ENCODE data around the gene CRHR2. TPM values are rescaled to one million over a fixed set of nuclear protein-coding genes. Genes with fewer than 3 reads are reported as not detected.

CRHR2 gene
- total and polyA plus RNA-seq, 12 donors = under 0.01 to 0.03 TPM; not detected in 10

- Histone ChIP-seq H3K36me3 (replicated peaks in 1 of 2) (no peaks in the 10 kb centered on the region), H3K27ac (no peak overlapping the region), H3K4me3 (no peak overlapping the region), H3K27me3 (peaks cover under 1% of the 10 kb centered on the region), H3K4me1 (replicated peaks in 1 of 2) (peaks cover 0 to 1% of the 10 kb centered on the region in 2 donors), H3K9me3 (replicated peaks in 1 of 3) (no peaks in the 10 kb centered on the region)
- intact Hi-C loops (cut with DNase I) = no loop called here
- TF ChIP-seq, protein P1, sequence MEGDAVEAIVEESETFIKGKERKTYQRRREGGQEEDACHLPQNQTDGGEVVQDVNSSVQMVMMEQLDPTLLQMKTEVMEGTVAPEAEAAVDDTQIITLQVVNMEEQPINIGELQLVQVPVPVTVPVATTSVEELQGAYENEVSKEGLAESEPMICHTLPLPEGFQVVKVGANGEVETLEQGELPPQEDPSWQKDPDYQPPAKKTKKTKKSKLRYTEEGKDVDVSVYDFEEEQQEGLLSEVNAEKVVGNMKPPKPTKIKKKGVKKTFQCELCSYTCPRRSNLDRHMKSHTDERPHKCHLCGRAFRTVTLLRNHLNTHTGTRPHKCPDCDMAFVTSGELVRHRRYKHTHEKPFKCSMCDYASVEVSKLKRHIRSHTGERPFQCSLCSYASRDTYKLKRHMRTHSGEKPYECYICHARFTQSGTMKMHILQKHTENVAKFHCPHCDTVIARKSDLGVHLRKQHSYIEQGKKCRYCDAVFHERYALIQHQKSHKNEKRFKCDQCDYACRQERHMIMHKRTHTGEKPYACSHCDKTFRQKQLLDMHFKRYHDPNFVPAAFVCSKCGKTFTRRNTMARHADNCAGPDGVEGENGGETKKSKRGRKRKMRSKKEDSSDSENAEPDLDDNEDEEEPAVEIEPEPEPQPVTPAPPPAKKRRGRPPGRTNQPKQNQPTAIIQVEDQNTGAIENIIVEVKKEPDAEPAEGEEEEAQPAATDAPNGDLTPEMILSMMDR (IDR thresholded peaks at IDR 0.05) = no peak
- no peak for TF ChIP-seq POLR2A (IDR thresholded peaks at IDR 0.05)
- DNase-seq = no peak
- WGBS, 4 donors = 63 to 90% (median 83%) methylated on average over 5 to 6 of the region's 6 CpGs
Observed at GRCh38 chr7:30687604-30688003, 5.3 kb upstream of the CRHR2 start.

DNA sequence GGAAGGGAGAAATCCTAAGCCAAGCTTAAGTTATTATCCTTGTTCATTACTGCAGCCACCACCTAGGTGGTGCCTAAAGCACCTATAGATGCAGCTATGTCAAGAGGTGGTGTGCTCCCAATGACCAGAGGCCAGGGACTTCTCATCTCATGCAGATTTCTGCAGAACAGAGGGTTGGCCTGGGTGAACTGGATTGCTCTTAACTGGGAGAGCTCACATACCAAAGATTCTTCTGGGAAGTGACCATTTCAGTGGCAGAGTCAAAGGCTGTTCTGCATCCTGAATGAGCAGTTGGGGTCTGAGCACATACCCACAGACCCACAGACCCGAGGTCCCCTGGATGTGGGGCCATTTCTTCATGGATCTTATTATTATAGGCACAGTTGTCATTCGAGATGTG, 2.1 kb upstream of the CRHR2 start:
- Histone ChIP-seq H3K27ac (no peak overlapping the region), H3K4me1 (replicated peaks in 1 of 2) (peaks cover 7 to 13% of the 10 kb centered on the region in 2 donors), H3K9me3 (replicated peaks in 1 of 3) (no peaks in the 10 kb centered on the region), H3K4me3 (no peak overlapping the region), H3K36me3 (replicated peaks in 1 of 2) (no peaks in the 10 kb centered on the region), H3K27me3 (peaks cover 17% of the 10 kb centered on the region)
- TF ChIP-seq, protein P1 (IDR thresholded peaks at IDR 0.05) = no peak
- TF ChIP-seq POLR2A (IDR thresholded peaks at IDR 0.05) = no peak
- intact Hi-C loops (cut with DNase I) = no loop called here
- 57 to 63% (median 58%) methylated on average over 2 of the region's 2 CpGs for WGBS, 4 donors
- no peak for DNase-seq

DNA sequence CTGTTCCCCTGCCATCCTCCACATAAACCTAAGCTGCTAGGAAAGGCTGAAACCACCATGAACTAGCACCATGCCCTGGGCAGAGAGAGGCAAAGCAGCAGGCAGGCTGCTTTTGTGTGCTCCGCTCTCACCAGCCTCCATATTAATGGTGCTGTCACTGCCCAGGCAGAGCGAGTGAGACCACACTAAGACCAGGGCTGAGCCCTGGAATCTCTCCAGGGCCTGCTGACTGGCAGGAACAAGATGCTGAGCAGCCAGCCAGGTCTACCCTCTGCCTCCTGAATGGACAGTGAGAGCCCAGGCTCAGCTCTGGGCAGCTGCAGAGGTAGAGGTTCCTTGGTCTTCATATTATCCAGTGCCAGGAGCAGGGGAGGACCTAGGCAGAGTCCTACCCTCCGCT, 1.6 kb upstream of the CRHR2 start:
- intact Hi-C loops (cut with DNase I) = no loop called here
- DNase-seq = no peak
- Histone ChIP-seq H3K4me3 (no peak overlapping the region), H3K27me3 (peaks cover 17% of the 10 kb centered on the region), H3K27ac (no peak overlapping the region), H3K4me1 (replicated peaks in 1 of 2) (peaks cover 7 to 13% of the 10 kb centered on the region in 2 donors), H3K9me3 (replicated peaks in 1 of 3) (no peaks in the 10 kb centered on the region), H3K36me3 (replicated peaks in 1 of 2) (no peaks in the 10 kb centered on the region)
- TF ChIP-seq, protein P1 (IDR thresholded peaks at IDR 0.05) = no peak
- TF ChIP-seq POLR2A (IDR thresholded peaks at IDR 0.05) = no peak
- 85 to 100% (median 97%) methylated on average over 1 to 3 of the region's 3 CpGs for WGBS, 4 donors

DNA sequence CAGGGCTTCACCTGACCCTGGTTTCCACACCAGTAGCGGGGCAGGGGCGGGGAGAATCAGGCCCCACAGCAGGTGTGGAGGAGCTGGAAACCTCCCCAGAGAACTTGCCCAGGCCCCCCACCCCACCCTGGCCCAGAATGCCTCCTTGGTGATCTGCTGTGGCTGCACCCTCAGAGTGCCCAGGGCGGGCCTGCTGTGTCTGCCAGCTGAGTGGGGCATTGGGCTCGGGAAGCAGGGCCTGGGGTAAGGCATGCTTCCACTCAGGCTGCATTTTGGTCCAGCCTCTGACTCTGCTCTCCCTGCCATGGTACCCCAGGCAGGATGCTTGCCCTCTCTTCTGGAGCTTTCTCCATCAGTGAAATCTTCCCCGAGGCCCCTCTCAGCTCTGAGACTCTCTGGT, 1.1 kb upstream of the CRHR2 start:
- no peaks in the 10 kb centered on the region for H3K9me3 ChIP-seq (replicated peaks in 1 of 3)
- intact Hi-C loops (cut with DNase I) = no loop called here
- peaks cover 17% of the 10 kb centered on the region for H3K27me3 ChIP-seq
- no peak overlapping the region for H3K4me3 ChIP-seq
- DNase-seq = no peak
- WGBS, 4 donors = 74 to 92% (median 81%) methylated on average over 3 to 5 of the region's 5 CpGs
- peaks cover 7 to 13% of the 10 kb centered on the region in 2 donors for H3K4me1 ChIP-seq (replicated peaks in 1 of 2)
- no peak overlapping the region for H3K27ac ChIP-seq
- no peak for TF ChIP-seq POLR2A (IDR thresholded peaks at IDR 0.05)
- TF ChIP-seq, protein P1 (IDR thresholded peaks at IDR 0.05) = no peak
- H3K36me3 ChIP-seq (replicated peaks in 1 of 2) = no peaks in the 10 kb centered on the region
